Neural cell (in vitro differentiated cells): Measurements from ENCODE around the gene FAM193A. TPM values are rescaled to one million over a fixed set of nuclear protein-coding genes. Genes with fewer than 3 reads are reported as not detected.

Experiments
- H2AFZ ChIP-seq: fragments of 200-600, 300-800 bp; sonication (generic), shearing (Covaris generic); 2 replicates; pipeline ENCODE4 v1.6.0; 2014; ENCODE audit warnings: low read depth, mild to moderate bottlenecking, antibody characterized with exemption, low read length, moderate library complexity
- H3F3A ChIP-seq: fragments of 200-600 bp; shearing (Covaris generic); 2 replicates; pipeline ENCODE4 v1.6.1; 2016; ENCODE audit warnings: mild to moderate bottlenecking, moderate library complexity, mixed read lengths, antibody characterized with exemption, low read length; ENCODE audit not compliant: insufficient read depth, poor library complexity, severe bottlenecking
- H3K27ac ChIP-seq: fragments of 200-600, 300-800 bp; sonication (generic), shearing (Covaris generic); 2 replicates; pipeline ENCODE4 v1.5.1; 2014; ENCODE audit warnings: mild to moderate bottlenecking, low read length, moderate library complexity
- H3K27me3 ChIP-seq: fragments of 300-800, 200-600 bp; sonication (generic), shearing (Covaris generic); 2 replicates; pipeline ENCODE4 v1.6.0; 2014; ENCODE audit warnings: mild to moderate bottlenecking, low read depth, low read length, moderate library complexity; ENCODE audit not compliant: insufficient read depth
- H3K36me3 ChIP-seq: fragments of 300-800, 200-600 bp; sonication (generic), shearing (Covaris generic); 2 replicates; pipeline ENCODE4 v1.5.1; 2014; ENCODE audit warnings: mild to moderate bottlenecking, antibody characterized with exemption, low read length, moderate library complexity; ENCODE audit not compliant: insufficient read depth
- H3K4me2 ChIP-seq: fragments of 300-800, 200-600 bp; sonication (generic), shearing (Covaris generic); 2 replicates; pipeline ENCODE4 v1.6.0; 2014; ENCODE audit warnings: mild to moderate bottlenecking, low read length
- H3K4me3 ChIP-seq: fragments of 300-800, 200-600 bp; sonication (generic), shearing (Covaris generic); 2 replicates; pipeline ENCODE4 v1.5.1; 2014; ENCODE audit warnings: mild to moderate bottlenecking, low read length, moderate library complexity
- H3K79me2 ChIP-seq: fragments of 200-600 bp; shearing (Covaris generic); replicated peaks from 2 replicates; pipeline ENCODE4 v1.6.0; 2014; ENCODE audit warnings: mild to moderate bottlenecking, low read length, moderate library complexity; ENCODE audit not compliant: insufficient read depth
- H3K9ac ChIP-seq: fragments of 300-800, 200-600 bp; sonication (generic), shearing (Covaris generic); 2 replicates; pipeline ENCODE4 v1.6.1; 2016; ENCODE audit warnings: mild to moderate bottlenecking, low read length, mixed read lengths
- H3K9me2 ChIP-seq: fragments of 200-600 bp; shearing (Covaris generic); 2 replicates; pipeline ENCODE4 v1.6.1; 2016; ENCODE audit warnings: mild to moderate bottlenecking, low read length, mixed read lengths; ENCODE audit not compliant: insufficient read depth
- H3K9me3 ChIP-seq: fragments of 200-600, 300-800 bp; sonication (generic), shearing (Covaris generic); 2 replicates; pipeline ENCODE4 v1.6.1; 2016; ENCODE audit warnings: mild to moderate bottlenecking, mixed run types, low read length, moderate library complexity, mixed read lengths
- H4K20me1 ChIP-seq: fragments of 200-600 bp; shearing (Covaris generic); 2 replicates; pipeline ENCODE4 v1.6.1; 2016; ENCODE audit warnings: mild to moderate bottlenecking, mixed run types; ENCODE audit not compliant: insufficient read depth
- EP300 ChIP-seq: fragments of 450-650 bp; conservative IDR thresholded peaks from 2 replicates; pipeline ENCODE4 v1.6.1; 2014; ENCODE audit warnings: antibody characterized with exemption, mild to moderate bottlenecking, moderate library complexity; ENCODE audit not compliant: poor library complexity, severe bottlenecking
- EZH2 ChIP-seq: fragments of 200-600, 300-800 bp; shearing (Covaris generic), sonication (generic); IDR thresholded peaks from 2 replicates; pipeline ENCODE4 v1.6.1; 2014; ENCODE audit warnings: antibody characterized with exemption, low read length, borderline replicate concordance, mild to moderate bottlenecking; ENCODE audit not compliant: insufficient read depth, poor library complexity, severe bottlenecking
- MXI1 ChIP-seq: fragments of 450-650 bp; conservative IDR thresholded peaks from 2 replicates; pipeline ENCODE4 v1.6.1; 2014; ENCODE audit warnings: antibody characterized with exemption, mild to moderate bottlenecking; ENCODE audit not compliant: poor library complexity, severe bottlenecking
- POLR2AphosphoS5 ChIP-seq: IDR thresholded peaks from 2 replicates; pipeline ENCODE4 v1.6.1; 2012
- RAD21 ChIP-seq: fragments of 450-650 bp; conservative IDR thresholded peaks from 2 replicates; pipeline ENCODE4 v1.6.1; 2014; ENCODE audit warnings: antibody characterized with exemption, mild to moderate bottlenecking, moderate library complexity
- SMC3 ChIP-seq: fragments of 450-650 bp; conservative IDR thresholded peaks from 2 replicates; pipeline ENCODE4 v1.6.1; 2014; ENCODE audit warnings: antibody characterized with exemption, mild to moderate bottlenecking, moderate library complexity; ENCODE audit not compliant: poor library complexity
- TAF1 ChIP-seq: IDR thresholded peaks from 2 replicates; pipeline ENCODE4 v1.6.1; 2012; ENCODE audit warnings: low read depth
- polyA plus RNA-seq: library from polyadenylated mRNA; depleted of rRNA; stranded (reverse); fragments of >200 nt; gene quantifications from 2 replicates; pipeline ENCODE4 v1.2.3, GENCODE V29; 2014
- TF ChIP-seq, protein P1 (sequence below): IDR thresholded peaks from 2 replicates; pipeline ENCODE4 v1.6.1; 2012; ENCODE audit warnings: borderline replicate concordance
- TF ChIP-seq, protein P2 (sequence below): fragments of 450-650 bp; IDR thresholded peaks from 2 replicates; pipeline ENCODE4 v1.5.1; 2014; ENCODE audit warnings: antibody characterized with exemption, mild to moderate bottlenecking, moderate library complexity; ENCODE audit not compliant: poor library complexity, severe bottlenecking

Gene FAM193A
- polyA plus RNA-seq, 1 donor from 2014 or later: 11.6 TPM

DNA sequence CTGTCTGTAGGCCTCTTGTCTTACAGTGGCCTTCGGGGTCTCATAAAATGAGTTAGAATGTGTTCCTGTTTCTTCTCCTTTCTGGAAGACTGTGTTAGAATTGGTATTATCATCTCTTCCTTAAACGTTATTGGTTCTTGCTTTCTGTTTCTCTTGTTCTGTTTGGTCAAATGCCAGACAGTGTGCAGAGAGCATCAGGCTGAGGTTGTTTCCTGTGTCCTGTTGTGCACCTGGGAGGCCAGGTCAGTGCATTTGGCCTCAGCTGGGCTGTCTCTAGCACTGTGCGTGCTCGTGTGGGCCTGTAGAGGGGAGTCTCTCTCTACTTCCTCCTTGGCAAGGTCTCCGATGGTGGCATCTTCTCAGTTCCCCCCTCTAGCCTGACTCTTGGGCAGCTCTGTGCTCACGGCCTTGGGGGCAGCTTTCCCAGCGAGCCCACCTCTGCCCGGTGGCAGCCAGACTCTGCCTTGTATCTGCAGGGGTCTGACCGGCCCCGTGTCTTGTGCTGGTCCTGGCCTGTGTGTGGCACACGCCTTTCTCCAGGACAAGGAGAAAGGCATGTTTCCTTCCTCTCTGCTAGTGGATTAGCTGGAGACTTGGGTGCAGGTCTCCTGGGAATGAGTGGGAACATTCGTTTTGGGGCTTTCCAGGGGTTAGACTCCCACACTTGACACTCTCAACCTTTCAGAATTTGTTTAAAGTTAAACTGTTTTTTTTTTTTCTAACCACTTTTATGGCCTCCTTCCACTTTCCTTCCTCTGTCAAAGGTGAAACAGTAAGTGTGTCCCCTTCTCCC lies 62.3 kb downstream of the FAM193A start:
- no peak overlapping the region for H3K27ac ChIP-seq
- H3K36me3 ChIP-seq: peaks cover 6% of the 10 kb centered on the region
- H3F3A ChIP-seq: no peaks in the 10 kb centered on the region
- no peak overlapping the region for H2AFZ ChIP-seq
- H3K79me2 ChIP-seq: peaks cover 71% of the 10 kb centered on the region
- no peaks in the 10 kb centered on the region for H3K27me3 ChIP-seq
- H3K9me2 ChIP-seq: no peaks in the 10 kb centered on the region
- H4K20me1 ChIP-seq: no peaks in the 10 kb centered on the region
- no peaks in the 10 kb centered on the region for H3K9me3 ChIP-seq
- H3K4me2 ChIP-seq: no peak overlapping the region
- TF ChIP-seq EZH2: no peak
- TF ChIP-seq POLR2AphosphoS5: no peak
- TF ChIP-seq TAF1: no peak
- TF ChIP-seq EP300: no peak
- TF ChIP-seq, protein P1, sequence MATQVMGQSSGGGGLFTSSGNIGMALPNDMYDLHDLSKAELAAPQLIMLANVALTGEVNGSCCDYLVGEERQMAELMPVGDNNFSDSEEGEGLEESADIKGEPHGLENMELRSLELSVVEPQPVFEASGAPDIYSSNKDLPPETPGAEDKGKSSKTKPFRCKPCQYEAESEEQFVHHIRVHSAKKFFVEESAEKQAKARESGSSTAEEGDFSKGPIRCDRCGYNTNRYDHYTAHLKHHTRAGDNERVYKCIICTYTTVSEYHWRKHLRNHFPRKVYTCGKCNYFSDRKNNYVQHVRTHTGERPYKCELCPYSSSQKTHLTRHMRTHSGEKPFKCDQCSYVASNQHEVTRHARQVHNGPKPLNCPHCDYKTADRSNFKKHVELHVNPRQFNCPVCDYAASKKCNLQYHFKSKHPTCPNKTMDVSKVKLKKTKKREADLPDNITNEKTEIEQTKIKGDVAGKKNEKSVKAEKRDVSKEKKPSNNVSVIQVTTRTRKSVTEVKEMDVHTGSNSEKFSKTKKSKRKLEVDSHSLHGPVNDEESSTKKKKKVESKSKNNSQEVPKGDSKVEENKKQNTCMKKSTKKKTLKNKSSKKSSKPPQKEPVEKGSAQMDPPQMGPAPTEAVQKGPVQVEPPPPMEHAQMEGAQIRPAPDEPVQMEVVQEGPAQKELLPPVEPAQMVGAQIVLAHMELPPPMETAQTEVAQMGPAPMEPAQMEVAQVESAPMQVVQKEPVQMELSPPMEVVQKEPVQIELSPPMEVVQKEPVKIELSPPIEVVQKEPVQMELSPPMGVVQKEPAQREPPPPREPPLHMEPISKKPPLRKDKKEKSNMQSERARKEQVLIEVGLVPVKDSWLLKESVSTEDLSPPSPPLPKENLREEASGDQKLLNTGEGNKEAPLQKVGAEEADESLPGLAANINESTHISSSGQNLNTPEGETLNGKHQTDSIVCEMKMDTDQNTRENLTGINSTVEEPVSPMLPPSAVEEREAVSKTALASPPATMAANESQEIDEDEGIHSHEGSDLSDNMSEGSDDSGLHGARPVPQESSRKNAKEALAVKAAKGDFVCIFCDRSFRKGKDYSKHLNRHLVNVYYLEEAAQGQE: no peak
- TF ChIP-seq, protein P2, sequence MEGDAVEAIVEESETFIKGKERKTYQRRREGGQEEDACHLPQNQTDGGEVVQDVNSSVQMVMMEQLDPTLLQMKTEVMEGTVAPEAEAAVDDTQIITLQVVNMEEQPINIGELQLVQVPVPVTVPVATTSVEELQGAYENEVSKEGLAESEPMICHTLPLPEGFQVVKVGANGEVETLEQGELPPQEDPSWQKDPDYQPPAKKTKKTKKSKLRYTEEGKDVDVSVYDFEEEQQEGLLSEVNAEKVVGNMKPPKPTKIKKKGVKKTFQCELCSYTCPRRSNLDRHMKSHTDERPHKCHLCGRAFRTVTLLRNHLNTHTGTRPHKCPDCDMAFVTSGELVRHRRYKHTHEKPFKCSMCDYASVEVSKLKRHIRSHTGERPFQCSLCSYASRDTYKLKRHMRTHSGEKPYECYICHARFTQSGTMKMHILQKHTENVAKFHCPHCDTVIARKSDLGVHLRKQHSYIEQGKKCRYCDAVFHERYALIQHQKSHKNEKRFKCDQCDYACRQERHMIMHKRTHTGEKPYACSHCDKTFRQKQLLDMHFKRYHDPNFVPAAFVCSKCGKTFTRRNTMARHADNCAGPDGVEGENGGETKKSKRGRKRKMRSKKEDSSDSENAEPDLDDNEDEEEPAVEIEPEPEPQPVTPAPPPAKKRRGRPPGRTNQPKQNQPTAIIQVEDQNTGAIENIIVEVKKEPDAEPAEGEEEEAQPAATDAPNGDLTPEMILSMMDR: no peak
- TF ChIP-seq MXI1: no peak
- TF ChIP-seq RAD21: no peak
- no peak for TF ChIP-seq SMC3
- no peak overlapping the region for H3K4me3 ChIP-seq
- H3K9ac ChIP-seq: no peak overlapping the region

DNA sequence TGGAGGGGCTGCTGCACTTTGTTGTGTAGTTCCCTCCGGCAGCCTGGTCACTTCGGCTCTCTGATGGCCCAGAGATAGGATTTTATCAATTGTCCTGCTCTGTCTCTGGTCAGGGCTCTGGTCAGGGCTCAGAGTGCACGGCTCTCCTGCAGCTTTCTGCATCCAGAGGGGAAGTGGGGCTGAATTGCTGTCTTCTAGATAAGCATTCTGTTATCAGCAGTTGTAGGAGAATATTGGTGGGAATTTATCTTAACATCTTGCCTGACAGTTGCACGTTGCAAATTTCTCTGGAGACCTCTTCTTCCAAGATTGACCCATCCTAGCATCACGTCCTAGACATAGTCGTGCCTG lies 62.8 kb downstream of the FAM193A start:
- H3K27ac ChIP-seq: no peak overlapping the region
- H3K79me2 ChIP-seq: peaks cover 71% of the 10 kb centered on the region
- H3K36me3 ChIP-seq: peaks cover 6% of the 10 kb centered on the region
- no peaks in the 10 kb centered on the region for H3F3A ChIP-seq
- H3K9ac ChIP-seq: no peak overlapping the region
- H3K4me3 ChIP-seq: no peak overlapping the region
- H3K27me3 ChIP-seq: no peaks in the 10 kb centered on the region
- H2AFZ ChIP-seq: no peak overlapping the region
- H3K9me2 ChIP-seq: no peaks in the 10 kb centered on the region
- no peaks in the 10 kb centered on the region for H3K9me3 ChIP-seq
- no peak overlapping the region for H3K4me2 ChIP-seq
- no peak for TF ChIP-seq RAD21
- TF ChIP-seq EP300: no peak
- TF ChIP-seq MXI1: no peak
- no peak for TF ChIP-seq POLR2AphosphoS5
- TF ChIP-seq, protein P2: no peak
- TF ChIP-seq, protein P1: no peak
- TF ChIP-seq TAF1: no peak
- TF ChIP-seq EZH2: no peak
- no peak for TF ChIP-seq SMC3
- no peaks in the 10 kb centered on the region for H4K20me1 ChIP-seq
